HG03025 (cell line): ENCODE results near the gene IFNL1.
"Not testable (repeated sequence)": the region's sequence is repeated elsewhere in the genome, so short reads cannot be mapped to it uniquely, and the experiment has no call there.

Source experiments
- ATAC-seq: cut with Tn5 transposase; IDR thresholded peaks from one replicate; pipeline ENCODE4 v1.9.1; 2021; ENCODE audit warnings: mild to moderate bottlenecking, moderate library complexity; ENCODE audit not compliant: unreplicated experiment, low FRiP score

Gene IFNL1

GRCh38 chr19:39328046-39328705, 32.0 kb downstream of the IFNL1 start:
- ATAC-seq: no peak

- ATAC-seq: no peak
Observed at GRCh38 chr19:39329948-39330347, 33.7 kb downstream of the IFNL1 start.

- no peak for ATAC-seq
Observed at GRCh38 chr19:39332293-39332692, 36.1 kb downstream of the IFNL1 start.

GRCh38 chr19:39332738-39333137, 36.5 kb downstream of the IFNL1 start:
- ATAC-seq: not testable (repeated sequence)

- no peak for ATAC-seq
Observed at GRCh38 chr19:39333507-39333906, 37.3 kb downstream of the IFNL1 start.

GRCh38 chr19:39334444-39334976, 38.3 kb downstream of the IFNL1 start:
- ATAC-seq: no peak

GRCh38 chr19:39335168-39335548, 39.0 kb downstream of the IFNL1 start:
- no peak for ATAC-seq

GRCh38 chr19:39336483-39336882, 40.3 kb downstream of the IFNL1 start:
- ATAC-seq: no peak

- no peak for ATAC-seq
Observed at GRCh38 chr19:39339674-39340073, 43.5 kb downstream of the IFNL1 start.

GRCh38 chr19:39340156-39340555, 43.9 kb downstream of the IFNL1 start:
- not testable (repeated sequence) for ATAC-seq

- ATAC-seq: no peak
Observed at GRCh38 chr19:39341129-39341718, 45.0 kb downstream of the IFNL1 start.

GRCh38 chr19:39341719-39342604, 45.8 kb downstream of the IFNL1 start, which contains the start of gene SAMD4B:
SAMD4B (plus strand) TSS chr19:39342421; CDS start chr19:39356894, 14,473 bp downstream.
- ATAC-seq: peak; percentile 80

GRCh38 chr19:39342647-39343305, 46.6 kb downstream of the IFNL1 start:
- ATAC-seq: no peak

- no peak for ATAC-seq
Observed at GRCh38 chr19:39345956-39346355, 49.7 kb downstream of the IFNL1 start.

GRCh38 chr19:39347332-39348164, 51.3 kb downstream of the IFNL1 start:
- ATAC-seq: no peak
